ENCODE measurements around the gene FXYD2.

Gene FXYD2

DNA sequence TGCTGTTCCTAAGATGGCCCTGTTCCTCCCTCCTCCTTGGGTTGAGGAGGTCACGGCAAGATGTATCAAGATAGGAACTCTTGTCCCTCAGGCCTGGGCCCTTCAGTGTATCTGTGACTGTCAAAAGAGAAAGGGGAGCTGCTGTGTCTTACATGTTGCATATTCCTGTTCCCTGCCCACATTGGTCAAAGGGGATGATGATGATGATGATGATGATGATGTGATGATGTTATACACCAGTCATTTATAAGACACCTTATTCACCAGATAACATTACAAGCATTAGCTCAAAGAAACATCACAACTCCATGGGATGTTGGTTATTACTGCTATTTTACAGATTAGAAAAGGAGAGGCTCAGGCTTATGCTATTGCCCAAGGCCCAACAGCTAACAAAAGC lies 38.2 kb upstream of the FXYD2 start:
- no peaks in the 10 kb centered on the region for H3K9me3 Mint-ChIP-seq
- H3K27ac Mint-ChIP-seq, result no peak overlapping the region

GRCh38 chr11:117862019-117862725 lies 37.6 kb upstream of the FXYD2 start:
- no peak overlapping the region for H3K4me3 Mint-ChIP-seq
- H3K27me3 Mint-ChIP-seq (ENCODE audit: low read depth), result peaks cover 8% of the 10 kb centered on the region
- no peaks in the 10 kb centered on the region for H3K36me3 Mint-ChIP-seq (ENCODE audit: low read depth)
- H3K9me3 Mint-ChIP-seq, result no peaks in the 10 kb centered on the region
- DNase-seq (ENCODE audit: low spot score), result no peak
- H3K4me1 Mint-ChIP-seq (ENCODE audit: low read depth), result peaks cover 3% of the 10 kb centered on the region
- no peak overlapping the region for H3K27ac Mint-ChIP-seq

More for the DNA sequence above, 38.2 kb upstream of the FXYD2 start:
- H3K36me3 Mint-ChIP-seq (ENCODE audit: low read depth), result no peaks in the 10 kb centered on the region
- no peak for DNase-seq (ENCODE audit: low spot score)
- peaks cover 12% of the 10 kb centered on the region for H3K27me3 Mint-ChIP-seq (ENCODE audit: low read depth)
- no peak overlapping the region for H3K4me3 Mint-ChIP-seq
- peaks cover 3% of the 10 kb centered on the region for H3K4me1 Mint-ChIP-seq (ENCODE audit: low read depth)

GRCh38 chr11:117861151-117862018 lies 36.8 kb upstream of the FXYD2 start:
- H3K27me3 Mint-ChIP-seq (ENCODE audit: low read depth), result peaks cover 8% of the 10 kb centered on the region
- no peaks in the 10 kb centered on the region for H3K36me3 Mint-ChIP-seq (ENCODE audit: low read depth)
- no peak overlapping the region for H3K4me3 Mint-ChIP-seq
- no peak overlapping the region for H3K27ac Mint-ChIP-seq
- peaks cover 3% of the 10 kb centered on the region for H3K4me1 Mint-ChIP-seq (ENCODE audit: low read depth)
- no peak for DNase-seq (ENCODE audit: low spot score)
- no peaks in the 10 kb centered on the region for H3K9me3 Mint-ChIP-seq

DNA sequence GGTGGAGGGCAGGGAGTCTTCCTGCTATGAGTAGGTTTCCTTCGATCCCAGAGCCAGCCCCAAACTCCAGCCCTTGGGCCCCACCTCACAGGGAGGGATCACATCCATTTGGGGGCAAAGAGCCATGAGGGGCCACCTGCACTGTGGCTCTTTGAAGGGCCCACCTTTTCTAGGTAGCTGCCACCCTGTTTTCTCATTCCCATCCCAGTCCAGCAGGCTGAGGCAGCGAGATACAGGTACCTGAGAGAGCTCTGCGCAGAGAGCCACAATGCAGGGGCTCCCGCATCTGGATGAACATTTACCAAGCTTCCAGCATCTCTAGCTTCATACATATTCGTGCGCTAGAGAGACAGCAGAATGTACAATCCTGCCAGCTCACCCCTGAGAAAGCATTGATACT lies 35.6 kb upstream of the FXYD2 start:
- no peak for DNase-seq (ENCODE audit: low spot score)
- H3K27me3 Mint-ChIP-seq (ENCODE audit: low read depth), result peaks cover 8% of the 10 kb centered on the region
- H3K36me3 Mint-ChIP-seq (ENCODE audit: low read depth), result no peaks in the 10 kb centered on the region
- H3K4me3 Mint-ChIP-seq, result no peak overlapping the region
- H3K27ac Mint-ChIP-seq, result no peak overlapping the region
- H3K4me1 Mint-ChIP-seq (ENCODE audit: low read depth), result peaks cover 3% of the 10 kb centered on the region
- H3K9me3 Mint-ChIP-seq, result no peaks in the 10 kb centered on the region

GRCh38 chr11:117859488-117860112 lies 35.1 kb upstream of the FXYD2 start:
- H3K27me3 Mint-ChIP-seq (ENCODE audit: low read depth), result peaks cover 9% of the 10 kb centered on the region
- no peaks in the 10 kb centered on the region for H3K9me3 Mint-ChIP-seq
- H3K36me3 Mint-ChIP-seq (ENCODE audit: low read depth), result no peaks in the 10 kb centered on the region
- H3K4me3 Mint-ChIP-seq, result no peak overlapping the region
- H3K4me1 Mint-ChIP-seq (ENCODE audit: low read depth), result peaks cover 3% of the 10 kb centered on the region
- DNase-seq (ENCODE audit: low spot score), result no peak
- no peak overlapping the region for H3K27ac Mint-ChIP-seq

- Mint-ChIP-seq H3K9me3 (no peaks in the 10 kb centered on the region), H3K27ac (no peak overlapping the region), H3K36me3 (ENCODE audit: low read depth) (no peaks in the 10 kb centered on the region), H3K4me3 (no peak overlapping the region), H3K4me1 (ENCODE audit: low read depth) (peaks cover 3% of the 10 kb centered on the region), H3K27me3 (ENCODE audit: low read depth) (peaks cover 8% of the 10 kb centered on the region)
- DNase-seq (ENCODE audit: low spot score), result no peak
Observed at GRCh38 chr11:117859061-117859460, 34.5 kb upstream of the FXYD2 start.

DNA sequence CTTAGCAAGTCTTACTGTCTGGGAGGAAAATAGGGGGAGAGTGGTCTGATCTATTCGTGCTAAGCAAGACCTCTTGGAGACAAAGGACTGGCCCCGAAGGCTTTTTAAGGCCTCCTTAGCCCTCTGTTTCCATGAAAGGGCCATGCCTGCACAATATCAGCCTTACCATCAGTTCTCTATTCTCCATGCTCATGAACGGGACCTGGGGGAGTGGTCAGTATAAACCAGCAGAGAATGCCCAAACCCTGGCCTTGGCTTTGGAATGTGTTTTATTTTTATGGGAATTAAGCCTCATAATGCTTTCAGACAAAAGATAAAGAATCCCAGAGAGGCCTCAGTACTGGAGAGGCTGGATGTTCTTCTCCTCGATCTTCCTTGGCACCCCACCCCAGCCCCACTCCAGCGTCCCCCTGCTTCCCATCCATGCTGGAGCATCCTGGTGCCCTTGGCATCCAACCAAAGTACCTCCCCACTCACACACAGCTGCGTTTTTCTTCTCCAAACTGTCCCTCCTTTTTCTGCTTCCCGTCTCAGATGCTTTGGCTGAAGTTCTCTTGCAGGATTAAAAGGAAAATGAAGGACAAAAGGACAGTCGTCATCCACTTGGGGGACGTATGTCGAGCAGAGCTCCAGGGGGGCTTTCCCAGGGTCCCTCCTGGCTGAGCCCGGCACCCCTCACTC lies 33.3 kb upstream of the FXYD2 start:
- H3K27me3 Mint-ChIP-seq (ENCODE audit: low read depth), result peaks cover 5% of the 10 kb centered on the region
- DNase-seq (ENCODE audit: low spot score), result no peak
- no peaks in the 10 kb centered on the region for H3K36me3 Mint-ChIP-seq (ENCODE audit: low read depth)
- H3K27ac Mint-ChIP-seq, result no peak overlapping the region
- peaks cover 2% of the 10 kb centered on the region for H3K9me3 Mint-ChIP-seq
- peaks cover 3% of the 10 kb centered on the region for H3K4me1 Mint-ChIP-seq (ENCODE audit: low read depth)
- H3K4me3 Mint-ChIP-seq, result no peak overlapping the region

- no peaks in the 10 kb centered on the region for H3K4me1 Mint-ChIP-seq (ENCODE audit: low read depth)
- no peak overlapping the region for H3K4me3 Mint-ChIP-seq
- peaks cover 11% of the 10 kb centered on the region for H3K27me3 Mint-ChIP-seq (ENCODE audit: low read depth)
- H3K36me3 Mint-ChIP-seq (ENCODE audit: low read depth), result no peaks in the 10 kb centered on the region
- H3K27ac Mint-ChIP-seq, result no peak overlapping the region
- no peak for DNase-seq (ENCODE audit: low spot score)
- H3K9me3 Mint-ChIP-seq, result peaks cover 8% of the 10 kb centered on the region
Observed at GRCh38 chr11:117855912-117856651, 31.5 kb upstream of the FXYD2 start.

DNA sequence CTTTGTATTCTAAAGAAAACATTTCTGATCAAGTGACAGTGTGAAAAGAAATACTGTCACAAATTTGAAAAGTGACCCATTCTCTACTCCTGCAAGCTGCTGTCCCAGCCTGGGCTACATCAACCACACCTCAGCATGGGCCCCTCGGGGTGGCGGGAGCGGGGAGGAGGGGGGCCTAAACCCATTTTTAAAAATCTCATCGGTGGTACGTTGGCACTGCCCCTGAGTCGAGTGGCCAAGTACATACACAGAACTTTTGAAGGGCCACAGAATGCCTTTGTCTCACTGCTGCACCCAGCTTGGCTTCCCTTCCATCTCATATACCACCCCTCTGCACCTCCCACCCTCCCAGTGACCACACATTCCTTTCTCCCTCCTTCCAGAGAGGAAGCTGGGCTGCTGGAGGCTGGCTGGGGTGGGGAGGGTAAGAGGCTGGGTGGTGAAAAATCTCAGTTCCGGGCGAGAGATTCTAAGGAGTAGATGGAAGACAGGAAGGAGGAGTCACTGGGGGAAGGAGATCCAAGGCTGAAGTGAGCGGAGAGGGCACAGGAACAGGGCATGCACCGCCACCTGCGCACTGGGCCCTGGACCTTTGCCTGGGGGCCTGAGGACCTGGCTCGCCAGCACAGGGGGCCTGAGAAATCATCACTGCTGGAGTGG lies 30.8 kb upstream of the FXYD2 start:
- no peaks in the 10 kb centered on the region for H3K4me1 Mint-ChIP-seq (ENCODE audit: low read depth)
- H3K9me3 Mint-ChIP-seq, result peaks cover 8% of the 10 kb centered on the region
- H3K4me3 Mint-ChIP-seq, result no peak overlapping the region
- H3K27me3 Mint-ChIP-seq (ENCODE audit: low read depth), result peaks cover 11% of the 10 kb centered on the region
- DNase-seq (ENCODE audit: low spot score), result no peak
- H3K27ac Mint-ChIP-seq, result no peak overlapping the region
- no peaks in the 10 kb centered on the region for H3K36me3 Mint-ChIP-seq (ENCODE audit: low read depth)

DNA sequence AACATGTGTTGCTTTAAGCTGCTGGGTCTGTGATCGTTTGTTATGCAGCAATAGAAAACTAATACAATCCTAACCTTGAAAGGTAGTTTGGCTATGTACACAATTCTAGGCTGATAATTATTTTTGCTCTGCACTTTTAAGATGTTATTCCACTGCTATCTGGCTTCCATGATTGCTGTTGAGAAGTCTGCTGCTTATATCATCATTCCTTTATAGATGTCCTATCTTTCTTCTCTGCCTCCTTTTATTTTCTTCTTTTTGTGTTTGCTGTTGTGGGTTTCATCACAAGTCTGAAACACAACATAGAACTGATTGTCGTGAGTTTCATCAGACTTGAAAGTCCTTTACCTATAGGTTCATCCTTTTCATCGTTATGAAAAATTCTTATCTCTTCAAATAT lies 27.8 kb upstream of the FXYD2 start:
- Mint-ChIP-seq H3K9me3 (peaks cover 8% of the 10 kb centered on the region), H3K27me3 (ENCODE audit: low read depth) (peaks cover 11% of the 10 kb centered on the region), H3K36me3 (ENCODE audit: low read depth) (no peaks in the 10 kb centered on the region), H3K27ac (no peak overlapping the region), H3K4me3 (no peak overlapping the region), H3K4me1 (ENCODE audit: low read depth) (peaks cover 3% of the 10 kb centered on the region)
- DNase-seq (ENCODE audit: low spot score), result no peak

DNA sequence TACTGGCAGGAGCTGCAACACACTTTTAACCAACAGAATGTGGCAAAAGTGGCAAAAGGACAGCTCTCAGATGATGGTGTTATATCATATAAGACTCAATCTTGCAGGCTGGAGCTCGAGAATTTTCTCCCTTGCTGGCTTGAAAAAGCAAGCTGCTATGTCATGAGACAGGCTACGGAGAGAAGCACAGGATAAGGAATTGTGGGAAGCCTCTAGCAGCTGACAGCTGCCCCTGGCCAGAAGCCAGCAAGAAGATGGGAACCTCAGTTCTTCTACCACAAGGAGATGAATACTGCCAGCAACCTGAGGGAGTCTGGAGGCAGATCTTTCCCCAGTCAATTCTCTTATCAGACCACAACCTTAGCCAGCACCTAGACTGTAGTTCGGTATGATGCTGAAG lies 27.3 kb upstream of the FXYD2 start:
- Mint-ChIP-seq H3K27me3 (ENCODE audit: low read depth) (peaks cover 12% of the 10 kb centered on the region), H3K4me3 (no peak overlapping the region), H3K4me1 (ENCODE audit: low read depth) (peaks cover 3% of the 10 kb centered on the region), H3K27ac (no peak overlapping the region), H3K9me3 (peaks cover 8% of the 10 kb centered on the region), H3K36me3 (ENCODE audit: low read depth) (no peaks in the 10 kb centered on the region)
- DNase-seq (ENCODE audit: low spot score), result no peak

- no peak overlapping the region for H3K27ac Mint-ChIP-seq
Observed at GRCh38 chr11:117851106-117851505, 26.6 kb upstream of the FXYD2 start.

More at GRCh38 chr11:117851106-117851505, 26.6 kb upstream of the FXYD2 start:
- Mint-ChIP-seq H3K36me3 (ENCODE audit: low read depth) (no peaks in the 10 kb centered on the region), H3K4me1 (ENCODE audit: low read depth) (peaks cover 3% of the 10 kb centered on the region), H3K27me3 (ENCODE audit: low read depth) (peaks cover 15% of the 10 kb centered on the region), H3K9me3 (peaks cover 8% of the 10 kb centered on the region), H3K4me3 (no peak overlapping the region)
- no peak for DNase-seq (ENCODE audit: low spot score)

Measured in T-helper 2 cell treated with Interferon-gamma antibody and Interleukin-4, amounts not matched to agents 5 μg/mL and 100 μg/mL, for 36 hours (primary cell).